ENCODE results near the gene MAP1S. TPM values are rescaled to one million over a fixed set of nuclear protein-coding genes. Genes with fewer than 3 reads are reported as not detected.
"Not testable (repeated sequence)": the region's sequence is repeated elsewhere in the genome, so short reads cannot be mapped to it uniquely, and the experiment has no call there.

MAP1S gene
- total and polyA plus RNA-seq, 2 of the 8 experiments (the other 6 are each of a cell fraction or from before 2014, with no cell fraction given) = 66.7 to 115 TPM

GRCh38 chr19:17777840-17778239 lies 58.6 kb downstream of the MAP1S start:
- not testable (repeated sequence) for H3K14ac ChIP-seq (ENCODE audit: insufficient read length); H2BK12ac ChIP-seq (ENCODE audit: low read depth, low read length); H3K36me3 ChIP-seq (ENCODE audit: control insufficient read depth in 2 of 4, insufficient read depth in 4 of 4, low read length in 3 of 4); H3K27me3 ChIP-seq (replicated peaks in 1 of 4; ENCODE audit: control insufficient read depth in 3 of 4, extremely low read depth in 1 of 4, insufficient read depth in 3 of 4, low read length in 3 of 4); H2BK15ac ChIP-seq (ENCODE audit: low read length); H2BK120ac ChIP-seq (replicated peaks; ENCODE audit: low read depth, low read length); H3K9me3 ChIP-seq (ENCODE audit: insufficient read depth in 2 of 2, low read depth in 1 of 2, low read length in 1 of 2); H2BK20ac ChIP-seq (ENCODE audit: low read length); H3K79me1 ChIP-seq (ENCODE audit: low read depth, low read length); FAIRE-seq; H3K56ac ChIP-seq (replicated peaks; ENCODE audit: insufficient read length, low read depth, low read length); H4K5ac ChIP-seq (ENCODE audit: insufficient read length, low read depth, low read length); H3K79me2 ChIP-seq (ENCODE audit: control insufficient read depth in 1 of 2, insufficient read depth in 2 of 2, low read length in 2 of 2); H3K18ac ChIP-seq (ENCODE audit: extremely low read depth, low read length); H2AFZ ChIP-seq (ENCODE audit: low read length); H4K91ac ChIP-seq (replicated peaks; ENCODE audit: insufficient read length, low read length); H3K4me3 ChIP-seq (ENCODE audit: extremely low read depth in 1 of 4, insufficient read depth in 2 of 4, low read depth in 3 of 4, low read length in 4 of 4); H3K27ac ChIP-seq (ENCODE audit: low read depth, low read length); H3K23ac ChIP-seq (ENCODE audit: insufficient read length); H4K20me1 ChIP-seq (replicated peaks in 1 of 2; ENCODE audit: control insufficient read depth in 1 of 2, insufficient read depth in 2 of 2, low read length in 2 of 2); H3K4me1 ChIP-seq (replicated peaks in 1 of 4; ENCODE audit: control insufficient read depth in 3 of 4, insufficient read depth in 4 of 4, low read length in 3 of 4); H3K9ac ChIP-seq (replicated peaks in 1 of 4; ENCODE audit: extremely low read depth in 1 of 4, low read depth in 3 of 4, low read length in 3 of 4); H2AK5ac ChIP-seq (ENCODE audit: low read depth, low read length); H3K4ac ChIP-seq (replicated peaks; ENCODE audit: insufficient read length, low read depth, low read length); H4K8ac ChIP-seq (ENCODE audit: extremely low read depth, insufficient read depth, low read length); H2BK5ac ChIP-seq (ENCODE audit: low read depth, low read length); DNase-seq (ENCODE audit: low read depth in 1 of 2, low spot score in 2 of 2); H3K23me2 ChIP-seq (ENCODE audit: low read depth, low read length)
- TF ChIP-seq KDM1A (IDR thresholded peaks at IDR 0.05; ENCODE audit: borderline replicate concordance, low read length) = peak; percentile 82; the same call in 1 of the 2 replicates
- ChIA-PET POLR2A (ENCODE audit: partially characterized antibody) (interaction anchor here (0.7 to 1.3 kb wide), 3 partner anchors 16 to 128 kb away, joined by 3 to 4 read pairs (median 3); no protein-coding TSS in a partner anchor), CTCF (ENCODE audit: partially characterized antibody) (interaction anchor here (0.7 to 4.4 kb wide), 3 partner anchors 12 to 477 kb away, joined by 4 to 38 read pairs (median 5); a partner anchor contains a TSS)
- WGBS, 2 experiments (ENCODE audit: extremely low coverage in 1 of 2, insufficient coverage in 1 of 2, insufficient read length in 1 of 2, insufficient replicate concordance in 2 of 2, low coverage in 1 of 2, low lambda C conversion rate in 2 of 2, missing lambda C conversion rate in 1 of 2) = 62% methylated on average over 7 of the region's 10 CpGs; no CpG with 5 or more reads in 1 of the 2 experiments
- H3K4me2 ChIP-seq (ENCODE audit: insufficient read depth in 1 of 2, low read depth in 2 of 2, low read length in 2 of 2) = peak overlapping the region; percentile 17 to 98; a peak in 2 of 4 replicates
